Ovary (tissue), 9 donors: ENCODE measurements around the gene MTERF4. TPM values are rescaled to one million over a fixed set of nuclear protein-coding genes. Genes with fewer than 3 reads are reported as not detected.

Experiments
- DNase-seq, 5 donors: peaks; one replicate each; pipeline ENCODE4 v3.0.0-alpha.2; 2019 to 2020
- H3K27ac ChIP-seq, 2 donors: fragments of 200-600 bp; one replicate each; pipeline versions ENCODE4 v1.5.1 to v1.8.0; 2019 to 2022
- H3K27me3 ChIP-seq: fragments of 200-600 bp; one replicate; pipeline ENCODE4 v1.8.0; 2022
- H3K36me3 ChIP-seq: fragments of 200-600 bp; sonication (generic); one replicate; pipeline ENCODE4 v1.5.1; 2019
- H3K4me1 ChIP-seq: one replicate; pipeline ENCODE4 v1.8.1; 2013; ENCODE audit warnings: mild to moderate bottlenecking, moderate library complexity; ENCODE audit not compliant: insufficient read depth
- H3K4me3 ChIP-seq: fragments of 200-600 bp; sonication (generic); one replicate; pipeline ENCODE4 v1.5.1; 2017
- H3K9me3 ChIP-seq, 2 donors: fragments of 200-600 bp in 1 of 2; sonication (generic) in 1 of 2; one replicate each; pipeline versions ENCODE4 v1.5.1 to v1.8.1; 2013 to 2019; ENCODE audit warnings: mild to moderate bottlenecking in 1 of 2, moderate library complexity in 1 of 2
- EP300 ChIP-seq: sonication (generic); formaldehyde crosslinking; IDR thresholded peaks from one replicate; pipeline ENCODE4 v1.6.1; 2017; ENCODE audit warnings: antibody characterized with exemption
- POLR2A ChIP-seq: fragments of 450-650 bp; IDR thresholded peaks from one replicate; pipeline ENCODE4 v1.6.1; 2017; ENCODE audit warnings: antibody characterized with exemption, mild to moderate bottlenecking, moderate library complexity
- WGBS, 3 donors: extraction: QIAGEN DNeasy Blood & Tissue Kit in 1 of 3; methylation state at CpG; one replicate each; pipeline versions ENCODE4 v1.1.5 to v1.1.7; 2013 to 2017; 5-methylcytosine and 5-hydroxymethylcytosine counted together
- intact Hi-C, 4 donors: fragments of 100-400 bp; cut with DNase I; formaldehyde crosslinking; loops; one replicate each; pipeline versions ENCODE4 v1.11.0 to v1.15.1; 2022 to 2023
- polyA plus RNA-seq, 2 donors: library from polyadenylated mRNA; stranded (reverse); fragments of 200-250 nt in 1 of 2; fragments of 350-450 nt in 1 of 2; fragmentation: Illumina TruSeq in 1 of 2; extraction: RNeasy Lipid Tissue Mini Kit (QIAGEN cat#74804) in 1 of 2; gene quantifications; one replicate each; pipeline ENCODE4 v1.2.3, GENCODE V29; 2013 to 2014
- total RNA-seq, 7 donors: library from RNA; depleted of rRNA in 2 of 7; stranded (reverse); fragments of >200 nt in 2 of 7; fragmentation: NEBNext Ultra II Directional in 3 of 7; extraction: Animal tissue kit (Norgen Biotek cat#: 25700) in 3 of 7; gene quantifications; one replicate each; pipeline versions ENCODE4 v1.1.0 to v1.2.4, GENCODE V29; 2016 to 2023
- TF ChIP-seq, protein P1 (sequence below), 3 donors: fragments of 450-650 bp in 2 of 3; fragments of 200-600 bp in 1 of 3; IDR thresholded peaks; one replicate each; pipeline versions ENCODE4 v1.5.1 to v1.8.0; 2016 to 2022; ENCODE audit warnings: antibody characterized with exemption in 3 of 3, mild to moderate bottlenecking in 1 of 3
- donor health status: DM: no; HTN: no; CAD: no; lungs with moderate emphysema.
- donor health status: DM: no; HTN: no; CAD: no.
- donor health status: Bipolar disorder and iron deficiency.
- donor health status: DM: yes; HTN: yes; CAD: no.
- donor health status: DM: no; HTN: no; CAD: no.
- donor health status: DM: yes; HTN: yes; CAD: no.

Gene MTERF4
- total and polyA plus RNA-seq, 9 donors = 24.8 to 60.7 (median 41.6) TPM

GRCh38 chr2:241092677-241093076, 9.4 kb downstream of the MTERF4 start:
- 72 to 79% (median 73%) methylated on average over 8 of the region's 8 CpGs for WGBS, 3 donors
- no peaks in the 10 kb centered on the region for H3K36me3 ChIP-seq
- intact Hi-C loops = no loop called here
- no peak for TF ChIP-seq EP300
- no peak overlapping the region for H3K27ac ChIP-seq
- DNase-seq = no peak
- H3K4me3 ChIP-seq = no peak overlapping the region
- no peaks in the 10 kb centered on the region for H3K9me3 ChIP-seq
- no peaks in the 10 kb centered on the region for H3K27me3 ChIP-seq
- no peaks in the 10 kb centered on the region for H3K4me1 ChIP-seq

- TF ChIP-seq POLR2A = no peak
- TF ChIP-seq, protein P1, sequence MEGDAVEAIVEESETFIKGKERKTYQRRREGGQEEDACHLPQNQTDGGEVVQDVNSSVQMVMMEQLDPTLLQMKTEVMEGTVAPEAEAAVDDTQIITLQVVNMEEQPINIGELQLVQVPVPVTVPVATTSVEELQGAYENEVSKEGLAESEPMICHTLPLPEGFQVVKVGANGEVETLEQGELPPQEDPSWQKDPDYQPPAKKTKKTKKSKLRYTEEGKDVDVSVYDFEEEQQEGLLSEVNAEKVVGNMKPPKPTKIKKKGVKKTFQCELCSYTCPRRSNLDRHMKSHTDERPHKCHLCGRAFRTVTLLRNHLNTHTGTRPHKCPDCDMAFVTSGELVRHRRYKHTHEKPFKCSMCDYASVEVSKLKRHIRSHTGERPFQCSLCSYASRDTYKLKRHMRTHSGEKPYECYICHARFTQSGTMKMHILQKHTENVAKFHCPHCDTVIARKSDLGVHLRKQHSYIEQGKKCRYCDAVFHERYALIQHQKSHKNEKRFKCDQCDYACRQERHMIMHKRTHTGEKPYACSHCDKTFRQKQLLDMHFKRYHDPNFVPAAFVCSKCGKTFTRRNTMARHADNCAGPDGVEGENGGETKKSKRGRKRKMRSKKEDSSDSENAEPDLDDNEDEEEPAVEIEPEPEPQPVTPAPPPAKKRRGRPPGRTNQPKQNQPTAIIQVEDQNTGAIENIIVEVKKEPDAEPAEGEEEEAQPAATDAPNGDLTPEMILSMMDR (IDR thresholded peaks at IDR 0.05) = no peak
- TF ChIP-seq EP300 = no peak
- Histone ChIP-seq H3K36me3 (no peaks in the 10 kb centered on the region), H3K27ac (no peak overlapping the region), H3K4me1 (no peaks in the 10 kb centered on the region), H3K9me3 (no peaks in the 10 kb centered on the region), H3K27me3 (no peaks in the 10 kb centered on the region), H3K4me3 (no peak overlapping the region)
- intact Hi-C loops = no loop called here
- 79 to 81% (median 81%) methylated on average over 22 of the region's 22 CpGs for WGBS, 3 donors
- DNase-seq = no peak
These were observed 10.2 kb downstream of the MTERF4 start for GRCh38 chr2:241091734-241092445.

DNA sequence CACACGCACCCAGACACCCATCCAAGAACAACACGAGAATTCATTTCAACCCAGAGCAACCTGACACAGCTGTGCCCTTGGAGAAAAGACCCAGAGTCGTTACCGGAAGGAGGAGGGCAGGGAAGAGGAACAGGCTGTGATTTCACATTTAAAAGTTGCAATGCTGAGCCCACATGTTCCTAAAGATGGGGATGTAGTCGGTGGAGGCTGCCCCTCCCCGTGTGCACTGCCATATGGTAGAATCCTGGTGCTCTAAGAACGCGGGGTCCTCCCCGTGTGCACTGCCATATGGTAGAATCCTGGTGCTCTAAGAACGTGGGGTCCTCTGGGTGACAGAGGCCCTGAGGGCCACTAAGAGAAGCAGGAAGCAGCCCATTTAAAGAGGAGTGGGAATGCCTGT, 10.9 kb downstream of the MTERF4 start:
- H3K9me3 ChIP-seq = no peaks in the 10 kb centered on the region
- H3K4me1 ChIP-seq = no peaks in the 10 kb centered on the region
- no peak overlapping the region for H3K4me3 ChIP-seq
- H3K36me3 ChIP-seq = no peaks in the 10 kb centered on the region
- WGBS, 3 donors = 49 to 61% (median 61%) methylated on average over 10 of the region's 10 CpGs
- TF ChIP-seq POLR2A (no peak), EP300 (no peak)
- TF ChIP-seq, protein P1 (IDR thresholded peaks at IDR 0.05) = no peak
- intact Hi-C loops = no loop called here
- DNase-seq = no peak
- no peak overlapping the region for H3K27ac ChIP-seq
- H3K27me3 ChIP-seq = no peaks in the 10 kb centered on the region

DNA sequence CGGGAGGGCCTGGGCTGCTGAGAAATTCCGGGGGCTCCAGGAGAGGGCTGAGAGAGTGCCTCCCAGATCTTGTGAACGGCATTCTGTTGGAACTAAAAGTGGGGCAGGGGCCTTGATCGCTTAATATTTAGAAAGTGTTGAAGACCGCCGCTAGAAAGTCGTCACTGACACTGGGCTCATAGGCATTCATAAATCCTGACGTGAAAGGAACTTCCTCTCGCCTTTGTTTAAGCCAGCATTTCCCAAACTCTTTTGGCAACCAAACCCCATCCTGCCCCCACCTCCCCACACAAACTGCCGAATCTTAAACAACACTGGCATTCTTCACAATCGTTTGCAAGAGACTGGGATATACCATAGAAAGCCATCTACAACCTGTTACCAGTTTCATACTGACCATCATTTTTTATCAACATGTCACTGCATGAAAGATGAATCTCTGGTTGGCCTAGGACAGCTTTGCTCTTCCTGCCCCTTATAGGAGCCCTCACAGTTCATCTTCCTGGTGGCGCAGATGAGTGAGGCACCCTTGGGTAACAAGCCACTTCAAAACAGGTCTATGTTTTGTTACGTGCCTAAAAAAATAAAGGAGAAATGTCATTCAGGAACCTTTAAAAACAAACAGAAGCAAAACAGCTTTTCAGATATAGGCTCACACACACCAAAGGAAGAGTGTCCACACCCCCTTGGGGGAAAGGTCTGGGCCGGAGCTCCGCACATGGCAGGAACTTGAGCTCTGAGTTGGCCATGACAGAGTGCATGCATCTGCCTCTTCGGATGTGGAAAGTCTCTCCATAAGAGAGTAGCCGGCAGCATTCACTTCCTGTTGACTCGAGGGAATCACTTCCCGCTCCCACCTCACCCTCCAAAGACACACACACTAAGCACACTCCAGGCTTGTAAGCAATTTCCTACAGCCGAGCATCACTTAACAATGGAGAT, 13.0 kb downstream of the MTERF4 start:
- TF ChIP-seq, protein P1 (IDR thresholded peaks at IDR 0.05) = no peak
- TF ChIP-seq POLR2A (no peak), EP300 (no peak)
- H3K4me1 ChIP-seq = no peaks in the 10 kb centered on the region
- DNase-seq = no peak
- H3K4me3 ChIP-seq = no peak overlapping the region
- 72 to 76% (median 75%) methylated on average over 20 of the region's 20 CpGs for WGBS, 3 donors
- H3K27ac ChIP-seq = no peak overlapping the region
- no peaks in the 10 kb centered on the region for H3K9me3 ChIP-seq
- intact Hi-C loops = no loop called here
- H3K36me3 ChIP-seq = no peaks in the 10 kb centered on the region
- no peaks in the 10 kb centered on the region for H3K27me3 ChIP-seq
